WTC11 (cell line): ENCODE data around the gene FMR1. TPM values are rescaled to one million over a fixed set of nuclear protein-coding genes. Genes with fewer than 3 reads are reported as not detected.

Source experiments
- ATAC-seq: fragments of 200-7000 bp; cut with Tn5 transposase; 2 replicates; pipeline ENCODE4 v1.10.0; 2021; ENCODE audit warnings: mild to moderate bottlenecking, moderate library complexity
- Bru-seq: library from RNA; stranded (reverse); fragments of 400-500 nt; gene quantifications from one replicate; lab custom pipeline; 2021; lab: Mats Ljungman, UMichigan
- CTCF ChIA-PET: fragments of 300-600 bp; sonication (Branson Sonifier 250); formaldehyde crosslinking; loops from one replicate; lab custom pipeline; 2021; ENCODE audit warnings: antibody characterized with exemption; lab: Charles Lee
- POLR2A ChIA-PET: fragments of 350-600 bp; sonication (Branson Sonifier 250); formaldehyde crosslinking; loops from one replicate; lab custom pipeline; 2021; ENCODE audit warnings: antibody characterized with exemption; lab: Charles Lee
- DNase-seq: peaks from one replicate; pipeline ENCODE4 v3.0.0; 2021; ENCODE audit warnings: low spot score
- H3K27ac Mint-ChIP-seq: 2 replicates; pipeline ENCODE4 v1.8.0; 2021; ENCODE audit warnings: mixed read lengths
- H3K27me3 Mint-ChIP-seq: 2 replicates; pipeline ENCODE4 v1.8.0; 2021; ENCODE audit warnings: low read depth, mild to moderate bottlenecking, moderate library complexity, mixed read lengths
- H3K36me3 Mint-ChIP-seq: 2 replicates; pipeline ENCODE4 v1.8.0; 2021; ENCODE audit warnings: mixed read lengths
- H3K4me1 Mint-ChIP-seq: 2 replicates; pipeline ENCODE4 v1.8.0; 2022; ENCODE audit warnings: mixed read lengths
- H3K4me3 Mint-ChIP-seq: 2 replicates; pipeline ENCODE4 v1.8.0; 2021; ENCODE audit warnings: mild to moderate bottlenecking, moderate library complexity, mixed read lengths
- H3K9me3 Mint-ChIP-seq: 2 replicates; pipeline ENCODE4 v1.8.0; 2021; ENCODE audit warnings: mixed read lengths
- ARID4B ChIP-seq: sonication (generic); formaldehyde crosslinking; IDR thresholded peaks from 2 replicates; pipeline ENCODE4 v1.8.0; 2023; ENCODE audit warnings: missing genetic modification reagents, mild to moderate bottlenecking, borderline replicate concordance
- CTCF ChIP-seq: fragments of 200-600 bp; IDR thresholded peaks from 2 replicates; pipeline ENCODE4 v1.8.0; 2022; ENCODE audit warnings: antibody characterized with exemption
- ERG ChIP-seq: fragments of 250-450 bp; sonication (Bioruptor Pico); IDR thresholded peaks from 2 replicates; pipeline ENCODE4 v1.8.0; 2021; ENCODE audit warnings: mild to moderate bottlenecking
- FOXK1 ChIP-seq: sonication (generic); formaldehyde crosslinking; IDR thresholded peaks from 2 replicates; pipeline ENCODE4 v1.8.0; 2022; ENCODE audit warnings: mild to moderate bottlenecking, moderate library complexity, missing genetic modification reagents
- KAT7 ChIP-seq: sonication (generic); formaldehyde crosslinking; IDR thresholded peaks from 2 replicates; pipeline ENCODE4 v1.8.1; 2023; ENCODE audit warnings: missing genetic modification reagents, mild to moderate bottlenecking, borderline replicate concordance
- NR1H2 ChIP-seq: sonication (generic); formaldehyde crosslinking; IDR thresholded peaks from 2 replicates; pipeline ENCODE4 v1.9.0; 2021; ENCODE audit warnings: mild to moderate bottlenecking, moderate library complexity, missing genetic modification reagents
- SP1 ChIP-seq: sonication (generic); formaldehyde crosslinking; conservative IDR thresholded peaks from 2 replicates; pipeline ENCODE4 v1.8.1; 2022; ENCODE audit warnings: missing genetic modification reagents
- ZNF219 ChIP-seq: sonication (generic); formaldehyde crosslinking; IDR thresholded peaks from 2 replicates; pipeline ENCODE4 v1.8.0; 2023; ENCODE audit warnings: missing genetic modification reagents, mild to moderate bottlenecking, borderline replicate concordance
- ZNF416 ChIP-seq: fragments of 250-450 bp; sonication (Bioruptor Pico); IDR thresholded peaks from 2 replicates; pipeline ENCODE4 v1.9.0; 2021; ENCODE audit warnings: mild to moderate bottlenecking, inconsistent platforms
- ZNF532 ChIP-seq: fragments of 250-450 bp; sonication (Bioruptor Pico); IDR thresholded peaks from 2 replicates; pipeline ENCODE4 v1.9.0; 2021; ENCODE audit warnings: mild to moderate bottlenecking, borderline replicate concordance
- long read RNA-seq, 3 experiments: library from RNA in 1 of 3; library from capped mRNA in 1 of 3; library from polyadenylated mRNA in 1 of 3; unstranded in 2 of 3; stranded (forward) in 1 of 3; transcript quantifications; one replicate each; pipeline ENCODE4 v2.0.0, GENCODE V29; 2021
- total RNA-seq: library from RNA; stranded (reverse); gene quantifications from 3 replicates; pipeline ENCODE4 v1.2.3, GENCODE V29; 2021
- TF ChIP-seq, protein P1 (sequence below): sonication (generic); formaldehyde crosslinking; conservative IDR thresholded peaks from 2 replicates; pipeline ENCODE4 v1.8.1; 2023; ENCODE audit warnings: mild to moderate bottlenecking, low read depth, missing genetic modification reagents, moderate library complexity
- TF ChIP-seq, protein P2 (sequence below): sonication (generic); formaldehyde crosslinking; IDR thresholded peaks from 2 replicates; pipeline ENCODE4 v1.8.1; 2023; ENCODE audit warnings: mild to moderate bottlenecking, missing genetic modification reagents, moderate library complexity
- TF ChIP-seq, protein P3 (sequence below): sonication (generic); formaldehyde crosslinking; IDR thresholded peaks from 2 replicates; pipeline ENCODE4 v1.8.1; 2023; ENCODE audit warnings: mild to moderate bottlenecking, missing genetic modification reagents

FMR1 gene
- total RNA-seq = 32.7 to 34.3 TPM (median 33.8 TPM) in 3 replicates
- percentile 86 among the genes with signal in this experiment for Bru-seq, nascent RNA
- long read RNA-seq, experiment 1, full-length matches to known transcripts = 61 of 172 reads
- long read RNA-seq, experiment 1, partial matches to known transcripts = 23 of 172 reads
- long read RNA-seq, experiment 1, other reads (novel, unspliced or antisense) = 88 of 172 reads
- long read RNA-seq, experiment 2, full-length matches to known transcripts = 4 of 46 reads
- long read RNA-seq, experiment 2, partial matches to known transcripts = 30 of 46 reads
- long read RNA-seq, experiment 2, other reads (novel, unspliced or antisense) = 12 of 46 reads
- long read RNA-seq, experiment 3, partial matches to known transcripts = 3 of 5 reads
- long read RNA-seq, experiment 3, other reads (novel, unspliced or antisense) = 2 of 5 reads

- Mint-ChIP-seq H3K9me3 (no peaks in the 10 kb centered on the region), H3K27ac (peak within 1 kb of the TSS; percentile 98), H3K4me3 (peak within 1 kb of the TSS; percentile 94), H3K27me3 (peaks cover 31% of the 10 kb centered on the region), H3K36me3 (no peaks in the 10 kb centered on the region), H3K4me1 (peaks cover 26% of the 10 kb centered on the region)
- peak; percentile 86 for DNase-seq
- ChIA-PET CTCF (no interaction called here), POLR2A (interaction anchor here (1.3 kb wide), 1 partner anchor 9 kb away, joined by 6 read pairs; no protein-coding TSS in a partner anchor)
- ATAC-seq = peak; percentile 82
- peak; percentile 88 for TF ChIP-seq FOXK1 (CRISPR knock-in tag)
- no peak for TF ChIP-seq KAT7
- TF ChIP-seq SP1 (CRISPR knock-in tag) = peak; percentile 29; the same call in 1 of the 2 replicates
- no peak for TF ChIP-seq NR1H2 (CRISPR knock-in tag)
- TF ChIP-seq, protein P1, sequence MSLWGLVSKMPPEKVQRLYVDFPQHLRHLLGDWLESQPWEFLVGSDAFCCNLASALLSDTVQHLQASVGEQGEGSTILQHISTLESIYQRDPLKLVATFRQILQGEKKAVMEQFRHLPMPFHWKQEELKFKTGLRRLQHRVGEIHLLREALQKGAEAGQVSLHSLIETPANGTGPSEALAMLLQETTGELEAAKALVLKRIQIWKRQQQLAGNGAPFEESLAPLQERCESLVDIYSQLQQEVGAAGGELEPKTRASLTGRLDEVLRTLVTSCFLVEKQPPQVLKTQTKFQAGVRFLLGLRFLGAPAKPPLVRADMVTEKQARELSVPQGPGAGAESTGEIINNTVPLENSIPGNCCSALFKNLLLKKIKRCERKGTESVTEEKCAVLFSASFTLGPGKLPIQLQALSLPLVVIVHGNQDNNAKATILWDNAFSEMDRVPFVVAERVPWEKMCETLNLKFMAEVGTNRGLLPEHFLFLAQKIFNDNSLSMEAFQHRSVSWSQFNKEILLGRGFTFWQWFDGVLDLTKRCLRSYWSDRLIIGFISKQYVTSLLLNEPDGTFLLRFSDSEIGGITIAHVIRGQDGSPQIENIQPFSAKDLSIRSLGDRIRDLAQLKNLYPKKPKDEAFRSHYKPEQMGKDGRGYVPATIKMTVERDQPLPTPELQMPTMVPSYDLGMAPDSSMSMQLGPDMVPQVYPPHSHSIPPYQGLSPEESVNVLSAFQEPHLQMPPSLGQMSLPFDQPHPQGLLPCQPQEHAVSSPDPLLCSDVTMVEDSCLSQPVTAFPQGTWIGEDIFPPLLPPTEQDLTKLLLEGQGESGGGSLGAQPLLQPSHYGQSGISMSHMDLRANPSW (CRISPR knock-in tag) = no peak
- TF ChIP-seq ZNF532 (CRISPR knock-in tag) = no peak
- TF ChIP-seq ERG (CRISPR knock-in tag) = no peak
- TF ChIP-seq, protein P2, sequence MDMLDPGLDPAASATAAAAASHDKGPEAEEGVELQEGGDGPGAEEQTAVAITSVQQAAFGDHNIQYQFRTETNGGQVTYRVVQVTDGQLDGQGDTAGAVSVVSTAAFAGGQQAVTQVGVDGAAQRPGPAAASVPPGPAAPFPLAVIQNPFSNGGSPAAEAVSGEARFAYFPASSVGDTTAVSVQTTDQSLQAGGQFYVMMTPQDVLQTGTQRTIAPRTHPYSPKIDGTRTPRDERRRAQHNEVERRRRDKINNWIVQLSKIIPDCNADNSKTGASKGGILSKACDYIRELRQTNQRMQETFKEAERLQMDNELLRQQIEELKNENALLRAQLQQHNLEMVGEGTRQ = peak; percentile 93
- TF ChIP-seq CTCF = no peak
- TF ChIP-seq, protein P3, sequence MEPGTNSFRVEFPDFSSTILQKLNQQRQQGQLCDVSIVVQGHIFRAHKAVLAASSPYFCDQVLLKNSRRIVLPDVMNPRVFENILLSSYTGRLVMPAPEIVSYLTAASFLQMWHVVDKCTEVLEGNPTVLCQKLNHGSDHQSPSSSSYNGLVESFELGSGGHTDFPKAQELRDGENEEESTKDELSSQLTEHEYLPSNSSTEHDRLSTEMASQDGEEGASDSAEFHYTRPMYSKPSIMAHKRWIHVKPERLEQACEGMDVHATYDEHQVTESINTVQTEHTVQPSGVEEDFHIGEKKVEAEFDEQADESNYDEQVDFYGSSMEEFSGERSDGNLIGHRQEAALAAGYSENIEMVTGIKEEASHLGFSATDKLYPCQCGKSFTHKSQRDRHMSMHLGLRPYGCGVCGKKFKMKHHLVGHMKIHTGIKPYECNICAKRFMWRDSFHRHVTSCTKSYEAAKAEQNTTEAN (CRISPR knock-in tag) = no peak
- TF ChIP-seq ZNF219 (CRISPR knock-in tag) = no peak
- no peak for TF ChIP-seq ZNF416 (CRISPR knock-in tag)
- TF ChIP-seq ARID4B = no peak
Measured at GRCh38 chrX:147911192-147912022, at the start of gene FMR1. TSS of gene FMR1 (plus strand) at chrX:147911919. CDS start at chrX:147912180, 261 bp downstream.
